ENCODE measurements around the gene TAF1C. TPM values are rescaled to one million over a fixed set of nuclear protein-coding genes. Genes with fewer than 3 reads are reported as not detected.
A peak's percentile ranks its signal among the peaks of the same experiment; 100 is the strongest.

The TAF1C gene
- total and polyA plus RNA-seq, 2 experiments from 2014 or later, result 37.2 to 57.4 TPM

DNA sequence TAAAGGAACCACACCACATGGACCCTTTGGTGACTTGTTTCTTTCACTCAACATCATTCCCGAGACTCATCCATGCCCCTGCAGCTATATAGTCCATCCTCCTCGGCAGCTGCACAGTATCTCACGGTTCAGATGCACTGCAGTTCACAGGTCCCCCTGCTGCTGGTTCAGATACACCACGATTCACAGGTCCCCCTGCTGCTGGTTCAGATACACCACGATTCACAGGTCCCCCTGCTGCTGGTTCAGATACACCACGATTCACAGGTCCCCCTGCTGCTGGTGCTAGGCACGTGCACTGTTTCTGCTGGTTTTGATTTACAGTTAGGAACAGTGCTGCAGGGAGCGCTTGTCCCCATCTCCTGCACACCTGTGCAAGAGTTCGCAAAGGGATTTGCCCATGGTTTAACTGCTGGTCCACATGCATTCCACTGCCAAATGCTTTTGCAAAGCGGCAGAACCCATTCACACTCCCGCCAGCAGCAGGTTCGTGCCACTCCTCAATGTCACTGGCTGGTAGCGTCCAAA lies 45.6 kb downstream of the TAF1C start:
- ATAC-seq (peak; percentile 27), DNase-seq (ENCODE audit: low spot score) (peak; percentile 63)
- Histone ChIP-seq H3K36me3 (ENCODE audit: insufficient read depth) (no peaks in the 10 kb centered on the region), H3K4me3 (no peak overlapping the region), H3K4me2 (no peak overlapping the region), H3K27ac (ENCODE audit: low read depth) (no peak overlapping the region), H3F3A (replicated peaks; ENCODE audit: low read depth) (peaks cover 6% of the 10 kb centered on the region; the same call in 1 of the 2 replicates), H3K9me2 (ENCODE audit: insufficient read depth) (no peaks in the 10 kb centered on the region), H3K79me2 (replicated peaks; ENCODE audit: insufficient read depth) (peaks cover 79% of the 10 kb centered on the region), H3K4me1 (ENCODE audit: insufficient read depth) (peaks cover 35% of the 10 kb centered on the region), H4K20me1 (replicated peaks; ENCODE audit: insufficient read depth) (peaks cover 27% of the 10 kb centered on the region), H2AFZ (no peak overlapping the region), H3K27me3 (ENCODE audit: insufficient read depth) (peaks cover 6% of the 10 kb centered on the region; the same call in 1 of the 2 replicates)
- no peak overlapping the region for H3K27ac Mint-ChIP-seq
- peaks cover 23% of the 10 kb centered on the region for H3K27me3 Mint-ChIP-seq (ENCODE audit: insufficient read depth, low read depth, poor library complexity)
- no peak for TF ChIP-seq ZNF114 (CRISPR knock-in tag; IDR thresholded peaks at IDR 0.05)
- TF ChIP-seq, protein P1, sequence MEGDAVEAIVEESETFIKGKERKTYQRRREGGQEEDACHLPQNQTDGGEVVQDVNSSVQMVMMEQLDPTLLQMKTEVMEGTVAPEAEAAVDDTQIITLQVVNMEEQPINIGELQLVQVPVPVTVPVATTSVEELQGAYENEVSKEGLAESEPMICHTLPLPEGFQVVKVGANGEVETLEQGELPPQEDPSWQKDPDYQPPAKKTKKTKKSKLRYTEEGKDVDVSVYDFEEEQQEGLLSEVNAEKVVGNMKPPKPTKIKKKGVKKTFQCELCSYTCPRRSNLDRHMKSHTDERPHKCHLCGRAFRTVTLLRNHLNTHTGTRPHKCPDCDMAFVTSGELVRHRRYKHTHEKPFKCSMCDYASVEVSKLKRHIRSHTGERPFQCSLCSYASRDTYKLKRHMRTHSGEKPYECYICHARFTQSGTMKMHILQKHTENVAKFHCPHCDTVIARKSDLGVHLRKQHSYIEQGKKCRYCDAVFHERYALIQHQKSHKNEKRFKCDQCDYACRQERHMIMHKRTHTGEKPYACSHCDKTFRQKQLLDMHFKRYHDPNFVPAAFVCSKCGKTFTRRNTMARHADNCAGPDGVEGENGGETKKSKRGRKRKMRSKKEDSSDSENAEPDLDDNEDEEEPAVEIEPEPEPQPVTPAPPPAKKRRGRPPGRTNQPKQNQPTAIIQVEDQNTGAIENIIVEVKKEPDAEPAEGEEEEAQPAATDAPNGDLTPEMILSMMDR (conservative IDR thresholded peaks at IDR 0.05; ENCODE audit: low read depth in 2 of 2), result peak in 1 of 2 experiments; percentile 44; a peak in 3 of 4 replicates
- H3K9me3 Mint-ChIP-seq, result no peaks in the 10 kb centered on the region
- H3K4me3 Mint-ChIP-seq, result no peak overlapping the region
- peaks cover 6% of the 10 kb centered on the region for H3K36me3 Mint-ChIP-seq (ENCODE audit: low read depth)
- peaks cover 46% of the 10 kb centered on the region for H3K4me1 Mint-ChIP-seq

DNA sequence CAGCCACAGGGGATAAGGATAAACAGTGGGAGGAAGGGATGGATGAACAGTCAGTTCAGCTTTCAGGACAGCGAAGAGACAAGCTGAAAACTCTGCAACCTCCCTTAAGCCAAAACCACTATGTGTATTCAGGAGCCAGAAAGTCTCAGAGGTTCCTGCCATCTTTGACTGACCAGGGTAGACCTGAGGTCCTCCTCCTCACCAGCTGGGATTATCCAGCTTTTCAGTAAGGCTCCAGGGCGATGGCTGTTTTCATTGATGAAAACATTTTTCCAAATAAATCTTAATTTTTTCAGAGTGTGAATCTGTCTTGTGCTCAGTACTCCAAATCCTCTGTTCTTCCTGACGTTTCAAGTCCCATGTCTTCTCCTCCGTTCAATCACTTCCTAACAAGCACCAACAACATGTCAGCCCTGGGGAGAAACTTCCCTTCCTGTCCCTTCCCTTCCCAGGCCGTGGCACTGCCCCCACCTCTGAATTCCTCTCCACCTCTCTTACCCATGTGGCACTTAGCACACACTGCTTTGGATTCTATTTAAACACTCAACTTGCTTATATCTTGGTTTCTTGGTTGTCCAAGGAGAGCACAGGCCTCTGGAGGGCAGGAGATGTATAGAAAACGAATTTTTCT lies 47.1 kb downstream of the TAF1C start:
- Mint-ChIP-seq H3K27ac (no peak overlapping the region), H3K4me1 (peaks cover 52% of the 10 kb centered on the region), H3K4me3 (no peak overlapping the region; the same call in 2 of the 3 replicates), H3K9me3 (no peaks in the 10 kb centered on the region), H3K27me3 (ENCODE audit: insufficient read depth, low read depth, poor library complexity) (peaks cover 18% of the 10 kb centered on the region), H3K36me3 (ENCODE audit: low read depth) (peaks cover 6% of the 10 kb centered on the region)
- Histone ChIP-seq H3K36me3 (ENCODE audit: insufficient read depth) (no peaks in the 10 kb centered on the region), H3K9me2 (ENCODE audit: insufficient read depth) (no peaks in the 10 kb centered on the region), H3K4me2 (peak overlapping the region; percentile 69; the same call in 1 of the 2 replicates), H4K20me1 (replicated peaks; ENCODE audit: insufficient read depth) (peaks cover 28% of the 10 kb centered on the region), H3K4me1 (ENCODE audit: insufficient read depth) (peaks cover 35% of the 10 kb centered on the region), H3F3A (replicated peaks; ENCODE audit: low read depth) (peaks cover 6% of the 10 kb centered on the region; the same call in 1 of the 2 replicates), H3K4me3 (no peak overlapping the region), H3K79me2 (replicated peaks; ENCODE audit: insufficient read depth) (peaks cover 94% of the 10 kb centered on the region), H3K27me3 (ENCODE audit: insufficient read depth) (no peaks in the 10 kb centered on the region), H3K27ac (ENCODE audit: low read depth) (peak overlapping the region; percentile 53; the same call in 1 of the 2 replicates), H2AFZ (no peak overlapping the region)
- DNase-seq (ENCODE audit: low spot score) (no peak), ATAC-seq (no peak)
- TF ChIP-seq EZH2phosphoT487 (IDR thresholded peaks at IDR 0.05; ENCODE audit: unreplicated experiment) (no peak), ZNF114 (CRISPR knock-in tag; IDR thresholded peaks at IDR 0.05) (no peak), JUNB (IDR thresholded peaks at IDR 0.05; ENCODE audit: unreplicated experiment) (no peak), STAT1 (IDR thresholded peaks at IDR 0.05; ENCODE audit: unreplicated experiment) (no peak), NANOG (IDR thresholded peaks at IDR 0.05; ENCODE audit: borderline replicate concordance) (no peak), POLR2AphosphoS5 (IDR thresholded peaks at IDR 0.05; ENCODE audit: low read depth) (no peak), EZH2 (IDR thresholded peaks at IDR 0.05; ENCODE audit: low read depth, unreplicated experiment) (no peak), ZNF331 (CRISPR knock-in tag; IDR thresholded peaks at IDR 0.05; ENCODE audit: low read depth) (no peak)
- TF ChIP-seq, protein P2, sequence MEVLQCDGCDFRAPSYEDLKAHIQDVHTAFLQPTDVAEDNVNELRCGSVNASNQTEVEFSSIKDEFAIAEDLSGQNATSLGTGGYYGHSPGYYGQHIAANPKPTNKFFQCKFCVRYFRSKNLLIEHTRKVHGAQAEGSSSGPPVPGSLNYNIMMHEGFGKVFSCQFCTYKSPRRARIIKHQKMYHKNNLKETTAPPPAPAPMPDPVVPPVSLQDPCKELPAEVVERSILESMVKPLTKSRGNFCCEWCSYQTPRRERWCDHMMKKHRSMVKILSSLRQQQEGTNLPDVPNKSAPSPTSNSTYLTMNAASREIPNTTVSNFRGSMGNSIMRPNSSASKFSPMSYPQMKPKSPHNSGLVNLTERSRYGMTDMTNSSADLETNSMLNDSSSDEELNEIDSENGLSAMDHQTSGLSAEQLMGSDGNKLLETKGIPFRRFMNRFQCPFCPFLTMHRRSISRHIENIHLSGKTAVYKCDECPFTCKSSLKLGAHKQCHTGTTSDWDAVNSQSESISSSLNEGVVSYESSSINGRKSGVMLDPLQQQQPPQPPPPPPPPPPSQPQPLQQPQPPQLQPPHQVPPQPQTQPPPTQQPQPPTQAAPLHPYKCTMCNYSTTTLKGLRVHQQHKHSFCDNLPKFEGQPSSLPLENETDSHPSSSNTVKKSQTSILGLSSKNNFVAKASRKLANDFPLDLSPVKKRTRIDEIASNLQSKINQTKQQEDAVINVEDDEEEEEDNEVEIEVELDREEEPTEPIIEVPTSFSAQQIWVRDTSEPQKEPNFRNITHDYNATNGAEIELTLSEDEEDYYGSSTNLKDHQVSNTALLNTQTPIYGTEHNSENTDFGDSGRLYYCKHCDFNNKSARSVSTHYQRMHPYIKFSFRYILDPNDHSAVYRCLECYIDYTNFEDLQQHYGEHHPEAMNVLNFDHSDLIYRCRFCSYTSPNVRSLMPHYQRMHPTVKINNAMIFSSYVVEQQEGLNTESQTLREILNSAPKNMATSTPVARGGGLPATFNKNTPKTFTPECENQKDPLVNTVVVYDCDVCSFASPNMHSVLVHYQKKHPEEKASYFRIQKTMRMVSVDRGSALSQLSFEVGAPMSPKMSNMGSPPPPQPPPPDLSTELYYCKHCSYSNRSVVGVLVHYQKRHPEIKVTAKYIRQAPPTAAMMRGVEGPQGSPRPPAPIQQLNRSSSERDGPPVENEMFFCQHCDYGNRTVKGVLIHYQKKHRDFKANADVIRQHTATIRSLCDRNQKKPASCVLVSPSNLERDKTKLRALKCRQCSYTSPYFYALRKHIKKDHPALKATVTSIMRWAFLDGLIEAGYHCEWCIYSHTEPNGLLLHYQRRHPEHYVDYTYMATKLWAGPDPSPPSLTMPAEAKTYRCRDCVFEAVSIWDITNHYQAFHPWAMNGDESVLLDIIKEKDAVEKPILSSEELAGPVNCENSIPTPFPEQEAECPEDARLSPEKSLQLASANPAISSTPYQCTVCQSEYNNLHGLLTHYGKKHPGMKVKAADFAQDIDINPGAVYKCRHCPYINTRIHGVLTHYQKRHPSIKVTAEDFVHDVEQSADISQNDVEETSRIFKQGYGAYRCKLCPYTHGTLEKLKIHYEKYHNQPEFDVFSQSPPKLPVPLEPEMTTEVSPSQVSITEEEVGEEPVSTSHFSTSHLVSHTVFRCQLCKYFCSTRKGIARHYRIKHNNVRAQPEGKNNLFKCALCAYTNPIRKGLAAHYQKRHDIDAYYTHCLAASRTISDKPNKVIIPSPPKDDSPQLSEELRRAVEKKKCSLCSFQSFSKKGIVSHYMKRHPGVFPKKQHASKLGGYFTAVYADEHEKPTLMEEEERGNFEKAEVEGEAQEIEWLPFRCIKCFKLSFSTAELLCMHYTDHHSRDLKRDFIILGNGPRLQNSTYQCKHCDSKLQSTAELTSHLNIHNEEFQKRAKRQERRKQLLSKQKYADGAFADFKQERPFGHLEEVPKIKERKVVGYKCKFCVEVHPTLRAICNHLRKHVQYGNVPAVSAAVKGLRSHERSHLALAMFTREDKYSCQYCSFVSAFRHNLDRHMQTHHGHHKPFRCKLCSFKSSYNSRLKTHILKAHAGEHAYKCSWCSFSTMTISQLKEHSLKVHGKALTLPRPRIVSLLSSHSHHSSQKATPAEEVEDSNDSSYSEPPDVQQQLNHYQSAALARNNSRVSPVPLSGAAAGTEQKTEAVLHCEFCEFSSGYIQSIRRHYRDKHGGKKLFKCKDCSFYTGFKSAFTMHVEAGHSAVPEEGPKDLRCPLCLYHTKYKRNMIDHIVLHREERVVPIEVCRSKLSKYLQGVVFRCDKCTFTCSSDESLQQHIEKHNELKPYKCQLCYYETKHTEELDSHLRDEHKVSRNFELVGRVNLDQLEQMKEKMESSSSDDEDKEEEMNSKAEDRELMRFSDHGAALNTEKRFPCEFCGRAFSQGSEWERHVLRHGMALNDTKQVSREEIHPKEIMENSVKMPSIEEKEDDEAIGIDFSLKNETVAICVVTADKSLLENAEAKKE (CRISPR knock-in tag; IDR thresholded peaks at IDR 0.05), result no peak
- TF ChIP-seq, protein P1 (conservative IDR thresholded peaks at IDR 0.05; ENCODE audit: low read depth in 2 of 2), result no peak

All from GM23338 (cell line).